Ureter (tissue), 1 donor: ENCODE data around the gene LDB3. TPM values are rescaled to one million over a fixed set of nuclear protein-coding genes. Genes with fewer than 3 reads are reported as not detected.

Source experiments
- DNase-seq: peaks from one replicate; pipeline ENCODE4 v3.0.0-alpha.2; 2020; ENCODE audit warnings: low spot score
- total RNA-seq: library from RNA; stranded (reverse); gene quantifications from one replicate; pipeline ENCODE4 v1.2.4, GENCODE V29; 2023
- donor health status: DM: yes; HTN: yes; CAD: no.

LDB3 gene
- total RNA-seq, 1 donor from 2014 or later = 15.9 TPM

DNA sequence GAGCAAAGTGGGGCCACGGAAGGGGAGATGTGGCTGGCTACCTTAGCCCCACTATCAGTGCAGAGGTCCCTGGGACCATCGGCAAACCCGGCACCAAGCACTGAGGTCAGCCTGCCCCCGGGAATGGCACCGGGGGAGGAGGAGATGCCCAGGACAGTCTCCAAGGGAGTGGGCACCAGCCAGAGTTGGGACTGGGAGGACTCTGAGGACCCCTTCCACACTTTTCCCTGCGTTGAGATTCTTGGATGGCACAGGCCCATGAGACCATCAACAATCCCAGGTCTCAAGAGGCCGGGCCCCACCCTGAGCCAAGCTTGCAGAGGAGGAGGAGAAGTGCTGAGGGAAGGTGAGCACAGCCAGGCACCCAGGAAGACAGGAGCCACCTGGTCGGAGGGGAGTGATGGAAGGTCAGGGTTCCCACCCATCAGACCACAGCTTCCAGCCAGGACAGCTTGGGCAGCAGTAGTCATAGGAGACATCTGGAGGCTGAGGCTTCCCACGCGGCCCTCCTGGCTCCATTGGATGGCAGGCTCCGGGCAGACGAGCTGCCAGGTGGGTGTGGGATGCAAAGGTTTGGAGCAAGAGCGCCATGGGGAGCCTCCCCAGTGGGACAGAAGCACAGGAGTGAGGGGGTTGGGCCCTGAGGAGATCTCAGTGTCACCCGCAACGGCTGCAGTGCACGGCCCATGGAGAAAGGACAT is 16.5 kb upstream of the LDB3 start:
- no peak for DNase-seq

DNA sequence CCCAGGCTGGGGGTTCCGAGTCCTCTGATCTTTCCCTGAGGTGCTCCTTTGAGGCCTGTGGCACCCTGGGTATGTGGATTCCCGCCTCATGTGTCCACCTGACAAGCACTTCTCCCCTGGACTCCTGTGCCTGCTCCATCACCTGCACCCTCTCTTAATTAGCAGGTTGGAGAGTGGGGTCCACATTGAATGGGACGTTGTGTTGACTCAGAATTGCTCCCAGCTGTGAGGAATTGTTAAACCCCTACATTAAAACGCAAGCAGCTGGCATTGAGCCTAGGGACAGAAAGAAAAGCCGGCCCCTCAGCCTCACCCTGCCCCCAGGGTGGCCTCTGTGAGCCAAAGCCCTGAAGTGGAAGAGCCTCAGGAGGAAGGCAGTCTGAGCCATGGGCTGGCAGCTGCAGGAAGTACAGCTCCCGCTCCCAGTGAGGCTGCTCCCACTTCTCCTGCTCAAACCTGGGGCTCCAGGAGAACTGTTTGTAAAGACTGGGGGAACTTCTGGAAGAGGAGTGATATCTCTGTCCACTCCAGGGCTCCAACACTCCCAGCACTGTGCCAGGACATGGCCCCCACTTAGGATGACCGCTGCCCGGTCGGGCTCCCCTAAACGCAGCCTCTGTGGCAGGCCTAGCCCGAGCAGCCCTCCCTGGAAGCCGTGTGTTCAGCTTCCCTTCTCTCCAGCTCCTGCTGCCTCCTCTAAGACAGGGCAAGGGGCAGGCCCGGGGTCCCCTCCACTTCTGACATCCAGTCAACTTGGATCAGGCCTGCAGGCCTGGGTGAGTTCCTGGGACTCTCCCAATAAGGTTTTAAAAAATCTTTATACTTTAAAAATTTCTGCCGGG is 15.7 kb upstream of the LDB3 start:
- no peak for DNase-seq

DNA sequence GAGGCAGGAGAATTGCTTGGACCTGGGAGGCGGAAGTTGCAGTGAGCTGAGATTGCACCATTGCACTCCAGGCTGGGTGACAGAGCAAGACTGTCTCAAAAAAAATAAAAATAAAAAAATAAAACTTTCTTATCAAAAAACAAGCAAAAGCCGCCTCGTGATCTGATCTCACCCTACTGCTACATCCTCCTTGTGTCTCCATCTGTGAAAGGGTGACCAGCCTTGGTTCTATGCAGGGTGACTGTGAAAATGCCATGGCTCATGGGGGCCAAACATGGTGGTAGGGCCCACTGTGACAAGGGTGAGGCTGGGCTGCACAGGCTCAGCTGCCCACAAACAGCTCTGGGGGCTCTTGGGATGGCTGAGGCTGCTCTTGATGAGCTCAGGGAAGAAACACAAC is 14.9 kb upstream of the LDB3 start:
- no peak for DNase-seq

DNA sequence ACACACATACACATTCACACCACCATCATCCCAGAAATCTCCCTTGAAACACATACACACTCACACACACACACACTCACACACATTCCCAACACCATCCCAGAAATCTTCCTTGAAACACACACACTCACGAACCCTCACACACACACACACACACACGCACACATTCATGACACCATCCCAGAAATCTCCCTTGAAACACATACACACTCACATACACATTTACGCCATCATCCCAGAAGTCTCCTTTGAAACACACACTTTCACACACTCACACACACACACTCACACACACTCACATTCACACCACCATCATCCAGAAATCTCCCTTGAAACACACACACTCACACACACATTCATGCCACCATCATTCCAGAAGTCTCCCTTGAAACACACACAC is 14.3 kb upstream of the LDB3 start:
- DNase-seq = no peak

DNA sequence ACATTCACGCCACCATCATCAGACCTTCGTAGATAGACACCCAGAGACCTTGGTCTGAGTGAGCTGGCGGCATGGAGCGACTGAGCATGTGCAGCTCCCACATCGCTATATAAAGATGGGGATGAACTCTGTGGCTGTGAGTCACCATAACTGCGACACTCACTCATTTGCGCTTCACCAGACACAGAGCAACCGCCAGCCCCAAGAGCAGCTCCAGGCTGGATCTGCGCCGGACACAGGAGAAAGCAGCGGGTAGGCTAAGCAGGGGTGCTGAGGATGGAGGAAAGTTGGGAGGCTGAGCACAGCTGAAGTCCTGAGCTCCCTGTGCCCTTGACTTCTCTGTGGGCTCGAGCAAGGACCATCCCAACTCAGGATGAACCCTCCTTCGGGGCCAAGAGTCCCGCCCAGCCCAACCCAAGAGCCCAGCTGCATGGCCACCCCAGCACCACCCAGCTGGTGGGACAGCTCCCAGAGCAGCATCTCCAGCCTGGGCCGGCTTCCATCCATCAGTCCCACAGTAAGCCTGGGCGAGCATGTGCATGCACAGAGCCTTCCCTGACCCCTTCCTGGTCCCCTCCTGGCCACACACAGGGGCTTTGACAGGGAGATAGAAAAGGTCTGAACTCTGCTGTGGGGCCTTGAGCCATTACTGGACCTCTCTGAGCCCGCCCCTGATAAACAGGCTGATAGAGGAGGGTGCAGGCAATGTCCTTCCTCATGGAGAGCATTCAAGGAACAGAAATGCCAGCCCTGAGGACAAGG is 13.7 kb upstream of the LDB3 start, which contains the start of gene OPN4:
OPN4 (plus strand) TSS at position 137 of the 762 bp plus-strand sequence; CDS start at position 374, 237 bp downstream.
- DNase-seq = no peak

DNA sequence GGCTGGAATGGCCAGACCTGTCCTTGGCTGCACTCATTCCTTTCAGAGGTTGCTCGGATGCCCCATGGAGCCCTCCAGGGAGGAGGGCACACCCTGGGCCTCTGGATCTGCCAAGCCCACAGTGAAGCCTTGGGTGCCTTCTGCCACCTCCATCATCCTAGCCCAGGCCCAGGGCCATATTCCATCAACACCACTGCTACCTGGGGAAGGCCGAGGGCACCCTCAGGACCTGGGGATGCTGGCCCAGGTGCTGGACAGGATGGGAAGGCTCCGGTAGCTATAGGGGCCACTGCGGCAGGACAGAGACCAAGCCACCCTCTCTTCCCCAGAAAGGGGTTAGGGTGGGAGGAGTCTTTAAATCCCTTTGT is 13.2 kb upstream of the LDB3 start:
- no peak for DNase-seq

DNA sequence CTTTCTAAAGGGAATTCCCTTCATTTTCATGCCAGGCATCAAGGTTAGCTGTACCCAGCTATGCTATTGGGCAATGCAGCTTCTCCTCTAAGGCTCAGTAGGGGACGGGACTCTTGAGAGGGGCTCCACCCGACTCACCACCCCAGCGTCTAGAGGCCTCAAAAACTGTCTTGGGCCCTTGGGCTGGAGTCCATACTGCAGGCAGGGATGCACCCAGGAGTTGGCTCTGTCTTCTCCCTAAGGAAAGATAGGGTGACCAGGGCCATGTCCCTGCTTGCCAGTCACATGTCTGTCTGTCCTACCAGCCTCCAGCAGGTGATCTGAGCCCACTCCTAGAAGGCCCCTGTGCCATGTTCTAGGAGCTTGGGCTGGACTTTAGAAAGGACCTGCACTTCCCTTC is 12.7 kb upstream of the LDB3 start:
- no peak for DNase-seq

DNA sequence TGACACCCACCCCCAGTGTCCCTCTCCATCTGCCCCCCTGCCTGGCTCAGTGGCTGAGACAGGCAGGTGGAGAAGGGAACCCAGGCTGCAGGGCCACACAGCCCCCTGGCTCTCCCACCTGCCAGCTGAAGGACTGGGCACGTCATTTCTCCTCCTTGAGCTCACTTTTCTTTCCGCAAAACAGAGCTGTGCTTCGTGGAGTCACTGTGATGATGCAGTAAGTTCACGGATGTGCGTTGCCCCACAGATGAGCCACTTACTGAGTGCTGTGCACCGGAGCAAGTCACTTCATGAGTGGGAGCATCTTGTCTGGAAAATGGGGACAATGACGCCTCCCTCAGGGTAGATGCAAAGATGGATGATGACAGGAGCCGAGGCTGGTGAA is 11.3 kb upstream of the LDB3 start:
- no peak for DNase-seq

DNA sequence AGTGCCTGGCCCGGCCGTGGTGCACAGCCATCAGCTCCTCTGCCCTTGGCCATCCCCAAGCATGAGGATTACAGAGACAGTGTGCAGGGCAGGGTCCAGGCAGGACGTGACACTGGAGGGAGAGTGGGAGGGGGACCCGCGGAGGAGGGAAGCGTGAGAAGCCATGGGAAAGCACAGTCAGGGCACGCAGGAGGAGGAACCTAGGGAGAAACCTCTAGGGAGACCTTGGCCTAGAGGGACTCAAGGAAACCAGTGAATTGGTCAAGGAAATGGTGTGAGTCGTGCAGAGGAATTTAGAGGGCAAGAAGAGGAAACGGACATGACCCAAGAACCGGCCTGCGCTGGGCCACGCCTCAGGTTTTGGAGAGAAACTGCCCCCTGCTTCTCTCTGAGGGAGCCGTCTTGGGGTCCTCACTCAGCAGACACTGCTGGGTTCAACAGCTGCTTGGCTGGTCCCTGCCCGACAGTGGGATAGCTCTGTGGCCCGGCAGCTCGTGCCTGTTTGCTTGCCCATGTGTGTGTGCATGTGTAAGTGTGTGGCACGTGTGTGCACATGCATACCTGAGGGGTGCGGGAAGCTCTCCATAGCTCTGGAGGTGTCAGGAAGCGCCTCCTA is 10.8 kb upstream of the LDB3 start:
- DNase-seq = no peak

DNA sequence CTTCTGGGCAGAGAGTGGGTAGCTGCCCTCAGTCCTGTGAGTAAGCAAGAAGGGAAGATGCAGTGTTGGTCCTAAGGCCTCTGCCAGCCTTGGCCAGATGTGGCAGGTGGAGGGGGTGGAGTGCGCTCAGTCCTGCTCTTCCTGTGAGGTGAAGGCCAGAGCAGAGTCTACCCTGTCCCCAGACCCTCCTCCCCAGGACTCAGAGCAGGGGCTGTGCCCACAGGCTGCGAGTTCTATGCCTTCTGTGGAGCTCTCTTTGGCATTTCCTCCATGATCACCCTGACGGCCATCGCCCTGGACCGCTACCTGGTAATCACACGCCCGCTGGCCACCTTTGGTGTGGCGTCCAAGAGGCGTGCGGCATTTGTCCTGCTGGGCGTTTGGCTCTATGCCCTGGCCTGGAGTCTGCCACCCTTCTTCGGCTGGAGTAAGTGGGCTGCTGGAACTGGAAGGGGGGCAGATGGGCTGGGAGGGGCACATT is 10.0 kb upstream of the LDB3 start:
- DNase-seq = no peak

DNA sequence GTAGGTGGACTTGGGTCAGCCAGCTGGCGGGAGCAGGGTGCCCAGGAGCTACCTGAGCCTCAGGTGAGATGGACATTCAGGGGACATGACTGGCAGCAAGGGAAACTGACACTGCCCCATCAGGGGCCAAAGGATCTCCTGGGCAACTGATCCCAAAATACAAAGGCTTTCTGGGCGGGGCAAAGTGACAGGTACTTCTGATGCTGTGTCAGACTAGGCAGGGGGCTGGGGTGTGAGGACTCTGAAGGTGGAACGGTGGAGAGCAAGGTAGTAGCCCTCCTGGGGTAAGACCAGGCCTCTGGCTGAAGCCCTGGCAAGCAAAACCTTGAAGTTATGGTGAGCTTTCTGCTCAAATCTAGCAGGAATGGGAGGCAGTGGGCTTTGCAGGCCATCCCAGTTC is 9.6 kb upstream of the LDB3 start:
- no peak for DNase-seq

DNA sequence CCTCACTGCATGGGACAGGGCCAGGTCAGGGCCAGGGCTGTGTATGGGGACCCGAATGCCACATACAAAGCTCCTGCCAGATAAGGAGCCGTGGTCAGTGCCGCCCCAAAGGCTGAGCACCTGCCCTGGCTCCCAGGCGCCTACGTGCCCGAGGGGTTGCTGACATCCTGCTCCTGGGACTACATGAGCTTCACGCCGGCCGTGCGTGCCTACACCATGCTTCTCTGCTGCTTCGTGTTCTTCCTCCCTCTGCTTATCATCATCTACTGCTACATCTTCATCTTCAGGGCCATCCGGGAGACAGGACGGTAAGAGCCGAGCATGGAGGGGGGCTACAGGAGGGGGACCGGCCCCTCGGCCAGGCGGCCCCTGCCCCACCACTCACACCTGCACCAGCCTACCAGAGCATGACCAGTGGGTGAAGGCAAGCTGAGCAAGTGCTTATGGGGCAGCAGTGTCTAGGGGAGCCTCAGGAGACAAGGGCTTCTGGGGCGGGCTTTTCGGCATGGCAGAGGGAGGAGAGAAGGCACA is 9.1 kb upstream of the LDB3 start:
- DNase-seq = no peak

DNA sequence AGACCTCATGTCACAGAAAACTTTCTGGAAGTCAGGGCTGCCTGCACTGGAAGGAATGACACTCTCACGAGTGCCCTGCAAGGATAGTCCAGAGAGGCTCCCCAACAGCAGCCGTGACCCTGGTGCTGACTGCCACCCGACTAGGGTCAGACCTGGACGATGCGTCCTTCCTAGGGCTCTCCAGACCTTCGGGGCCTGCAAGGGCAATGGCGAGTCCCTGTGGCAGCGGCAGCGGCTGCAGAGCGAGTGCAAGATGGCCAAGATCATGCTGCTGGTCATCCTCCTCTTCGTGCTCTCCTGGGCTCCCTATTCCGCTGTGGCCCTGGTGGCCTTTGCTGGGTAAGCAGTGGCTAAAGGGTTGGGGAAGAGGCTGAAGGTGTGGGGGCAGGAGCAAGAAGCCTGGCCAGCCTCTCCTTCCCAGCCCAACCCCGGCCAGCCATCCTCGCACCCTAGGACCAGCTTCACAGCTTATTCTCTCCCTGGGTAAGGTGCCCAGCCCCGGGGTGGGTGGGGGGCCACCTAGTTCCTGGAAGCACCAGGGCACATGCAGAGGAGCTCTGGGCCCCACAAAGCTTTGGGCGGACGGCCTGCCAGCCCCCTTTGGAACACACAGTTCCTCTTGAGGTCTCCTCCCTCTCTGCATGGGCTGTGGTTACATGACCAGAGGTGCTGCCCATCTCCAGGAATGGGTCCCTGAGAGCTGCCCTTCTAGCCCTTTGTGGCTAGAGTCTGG is 8.4 kb upstream of the LDB3 start:
- DNase-seq = no peak

DNA sequence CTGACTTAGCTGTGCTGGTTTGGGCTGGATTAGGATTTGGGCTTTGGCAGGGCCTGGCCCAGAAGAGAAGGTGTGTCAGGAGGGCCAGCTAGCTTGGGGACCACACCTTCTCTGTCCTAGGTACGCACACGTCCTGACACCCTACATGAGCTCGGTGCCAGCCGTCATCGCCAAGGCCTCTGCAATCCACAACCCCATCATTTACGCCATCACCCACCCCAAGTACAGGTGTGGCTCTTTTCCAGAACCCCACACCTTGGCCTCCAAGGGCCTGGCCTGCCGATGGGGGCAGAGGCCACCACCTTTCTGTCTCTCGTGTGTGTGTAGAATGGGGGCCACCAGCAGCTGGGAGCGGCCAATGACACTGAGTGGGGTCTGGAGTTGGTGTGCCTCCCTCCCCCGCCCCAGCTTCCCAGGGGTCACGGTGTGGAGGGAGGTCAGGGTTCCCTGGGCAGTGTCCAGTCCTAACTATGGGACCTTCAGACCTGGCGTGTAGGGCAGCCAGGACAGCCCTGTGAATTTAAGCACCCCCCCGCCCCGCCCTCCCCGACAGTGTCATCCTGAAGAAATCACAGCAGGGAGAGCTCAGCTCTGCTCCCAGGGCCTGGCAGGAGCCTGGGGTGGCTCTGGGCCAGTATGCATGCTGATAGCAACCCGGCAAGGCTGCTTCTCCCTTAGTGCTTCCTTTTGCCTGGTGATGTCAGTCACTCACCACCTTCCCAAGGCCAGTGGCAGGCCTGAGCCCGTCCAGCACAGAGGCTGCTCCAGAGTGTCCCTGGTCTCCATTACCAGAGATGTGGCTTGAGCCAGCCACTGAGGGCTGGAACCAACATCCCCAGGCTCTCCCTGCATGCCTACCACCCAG is 6.9 kb upstream of the LDB3 start:
- peak; percentile 73 for DNase-seq

DNA sequence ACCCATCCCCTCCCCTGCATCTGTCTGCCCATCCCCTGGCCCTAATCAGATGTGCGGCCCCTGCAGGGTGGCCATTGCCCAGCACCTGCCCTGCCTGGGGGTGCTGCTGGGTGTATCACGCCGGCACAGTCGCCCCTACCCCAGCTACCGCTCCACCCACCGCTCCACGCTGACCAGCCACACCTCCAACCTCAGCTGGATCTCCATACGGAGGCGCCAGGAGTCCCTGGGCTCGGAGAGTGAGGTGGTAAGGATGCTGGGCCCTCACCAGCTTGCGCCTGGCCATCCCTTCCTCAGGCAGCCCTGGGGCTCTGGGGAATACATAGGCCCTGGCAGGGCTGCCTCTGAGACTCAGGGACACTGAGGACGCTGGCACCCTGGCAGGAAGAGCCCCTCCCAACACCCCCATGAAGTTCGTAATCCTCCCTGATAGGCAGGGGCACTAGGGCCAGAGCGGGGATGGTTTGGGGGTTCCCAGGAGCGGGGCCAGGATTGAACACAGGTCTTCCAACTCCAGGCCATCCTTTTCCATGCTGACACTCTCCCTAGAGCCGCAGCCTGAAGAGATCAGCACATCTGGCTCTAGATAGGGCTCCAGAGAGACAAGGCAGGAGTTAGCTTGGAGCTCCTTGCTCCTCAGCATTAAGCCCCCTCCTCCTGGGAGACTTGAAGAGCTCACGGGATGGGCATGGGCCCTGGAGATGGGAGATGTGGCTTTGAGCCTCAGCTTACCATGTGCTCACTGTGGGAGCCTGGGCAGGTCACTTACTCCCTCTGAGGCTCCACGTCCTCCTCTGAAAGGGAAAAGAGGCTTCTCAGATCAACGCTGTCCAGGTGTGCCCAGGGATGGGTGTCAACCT is 5.9 kb upstream of the LDB3 start:
- DNase-seq = no peak

DNA sequence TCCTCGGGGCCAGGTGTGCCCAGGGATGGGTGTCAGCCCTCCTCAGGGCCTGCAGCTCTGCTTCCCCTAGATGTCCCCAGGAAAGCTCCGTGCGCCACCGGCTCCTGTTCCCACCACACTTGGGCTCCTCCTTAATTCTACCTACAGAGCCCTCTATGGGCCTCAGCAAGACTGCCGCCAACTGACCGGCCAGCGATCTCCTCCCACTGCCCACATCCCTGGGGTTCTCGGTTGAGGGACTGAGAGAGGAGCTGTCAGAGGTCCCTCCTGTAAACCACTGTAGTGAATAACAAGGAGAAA is 5.3 kb upstream of the LDB3 start:
- no peak for DNase-seq

DNA sequence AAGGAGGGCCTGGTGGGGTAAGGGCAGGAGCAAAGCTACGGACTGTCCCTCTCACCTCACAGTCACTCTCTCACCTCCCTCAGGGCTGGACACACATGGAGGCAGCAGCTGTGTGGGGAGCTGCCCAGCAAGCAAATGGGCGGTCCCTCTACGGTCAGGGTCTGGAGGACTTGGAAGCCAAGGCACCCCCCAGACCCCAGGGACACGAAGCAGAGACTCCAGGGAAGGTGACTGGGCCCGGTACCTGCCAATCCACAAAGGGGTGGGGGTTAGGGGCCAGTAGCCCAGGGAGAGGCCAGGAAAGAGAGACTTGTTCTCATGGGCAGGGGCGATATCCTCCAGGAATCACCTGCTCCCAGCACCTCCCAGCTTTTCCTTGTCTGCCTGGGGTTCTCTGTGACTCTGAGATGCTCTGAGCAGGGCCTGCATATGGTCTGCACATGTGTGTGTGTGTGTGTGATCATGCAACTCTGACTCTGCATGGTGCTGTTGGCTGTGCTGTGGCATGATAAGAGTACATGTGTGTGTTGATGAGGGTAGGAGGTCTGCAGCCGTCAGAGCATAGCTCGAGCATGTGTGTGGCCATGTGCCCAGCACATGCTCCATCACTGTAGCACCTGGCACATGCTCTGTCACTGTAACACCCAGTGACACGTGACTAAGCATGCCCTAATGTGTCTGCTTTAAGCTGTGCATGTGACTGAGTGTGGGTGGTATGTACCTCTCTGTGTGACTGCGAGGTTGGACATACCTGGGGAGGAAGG is 4.6 kb upstream of the LDB3 start:
- no peak for DNase-seq
